Type B pancreatic cell (in vitro differentiated cells): Measurements from ENCODE around the gene N4BP2. TPM values are rescaled to one million over a fixed set of nuclear protein-coding genes. Genes with fewer than 3 reads are reported as not detected.

Experiments
- DNase-seq: peaks from one replicate; pipeline ENCODE4 v3.0.0; 2021; ENCODE audit warnings: mixed read lengths; ENCODE audit not compliant: unreplicated experiment; ENCODE audit errors: extremely low spot score
- H3K27ac Mint-ChIP-seq: 2 replicates; pipeline ENCODE4 v1.8.0; 2021; ENCODE audit warnings: mild to moderate bottlenecking, mixed read lengths
- H3K27me3 Mint-ChIP-seq: 2 replicates; pipeline ENCODE4 v1.8.0; 2021; ENCODE audit warnings: mixed read lengths
- H3K36me3 Mint-ChIP-seq: 2 replicates; pipeline ENCODE4 v1.8.0; 2021; ENCODE audit warnings: mixed read lengths
- H3K4me1 Mint-ChIP-seq: one replicate; pipeline ENCODE4 v1.8.0; 2021; ENCODE audit warnings: mixed read lengths; ENCODE audit not compliant: unreplicated experiment
- H3K4me3 Mint-ChIP-seq: 2 replicates; pipeline ENCODE4 v1.8.0; 2021; ENCODE audit warnings: mild to moderate bottlenecking, mixed read lengths
- H3K9me3 Mint-ChIP-seq: 2 replicates; pipeline ENCODE4 v1.8.0; 2021; ENCODE audit warnings: mixed read lengths
- CTCF ChIP-seq: fragments of 200-600 bp; sonication (generic); conservative IDR thresholded peaks from 2 replicates; pipeline ENCODE4 v1.5.0; 2021; ENCODE audit warnings: antibody characterized with exemption, mild to moderate bottlenecking
- total RNA-seq: library from RNA; stranded (reverse); gene quantifications from 2 replicates; pipeline ENCODE4 v1.2.1, GENCODE V29; 2021; ENCODE audit warnings: low replicate concordance

The N4BP2 gene
- total RNA-seq, 1 donor from 2014 or later, result 33.0 TPM

- Mint-ChIP-seq H3K27me3 (no peaks in the 10 kb centered on the region), H3K9me3 (no peaks in the 10 kb centered on the region), H3K4me1 (peaks cover 16% of the 10 kb centered on the region), H3K36me3 (no peaks in the 10 kb centered on the region), H3K4me3 (no peak overlapping the region), H3K27ac (no peak overlapping the region)
- TF ChIP-seq CTCF, result no peak
- DNase-seq, result no peak
Observed at GRCh38 chr4:40178672-40179071, 122.0 kb downstream of the N4BP2 start.

GRCh38 chr4:40179360-40179759 is 122.7 kb downstream of the N4BP2 start:
- TF ChIP-seq CTCF, result no peak
- no peak for DNase-seq
- no peaks in the 10 kb centered on the region for H3K9me3 Mint-ChIP-seq
- H3K27ac Mint-ChIP-seq, result no peak overlapping the region
- no peak overlapping the region for H3K4me3 Mint-ChIP-seq
- H3K4me1 Mint-ChIP-seq, result peaks cover 16% of the 10 kb centered on the region
- H3K36me3 Mint-ChIP-seq, result no peaks in the 10 kb centered on the region
- H3K27me3 Mint-ChIP-seq, result no peaks in the 10 kb centered on the region

GRCh38 chr4:40180356-40180755 is 123.7 kb downstream of the N4BP2 start:
- Mint-ChIP-seq H3K27ac (no peak overlapping the region), H3K27me3 (no peaks in the 10 kb centered on the region), H3K36me3 (no peaks in the 10 kb centered on the region), H3K4me3 (no peak overlapping the region), H3K9me3 (no peaks in the 10 kb centered on the region), H3K4me1 (peaks cover 16% of the 10 kb centered on the region)
- no peak for DNase-seq
- TF ChIP-seq CTCF, result no peak

GRCh38 chr4:40182001-40182400 is 125.4 kb downstream of the N4BP2 start:
- no peak overlapping the region for H3K27ac Mint-ChIP-seq
- peaks cover 8% of the 10 kb centered on the region for H3K4me1 Mint-ChIP-seq
- no peaks in the 10 kb centered on the region for H3K9me3 Mint-ChIP-seq
- no peak for TF ChIP-seq CTCF
- DNase-seq, result no peak
- no peaks in the 10 kb centered on the region for H3K36me3 Mint-ChIP-seq
- H3K27me3 Mint-ChIP-seq, result no peaks in the 10 kb centered on the region
- H3K4me3 Mint-ChIP-seq, result no peak overlapping the region

- Mint-ChIP-seq H3K9me3 (no peaks in the 10 kb centered on the region), H3K36me3 (no peaks in the 10 kb centered on the region), H3K4me1 (peaks cover 8% of the 10 kb centered on the region), H3K27ac (no peak overlapping the region), H3K27me3 (no peaks in the 10 kb centered on the region), H3K4me3 (no peak overlapping the region)
- no peak for TF ChIP-seq CTCF
- DNase-seq, result no peak
Observed at GRCh38 chr4:40182954-40183353, 126.3 kb downstream of the N4BP2 start.
